Measurements from ENCODE around the gene PPP2R5E.

PPP2R5E gene

GRCh38 chr14:63475761-63476160 is 67.4 kb downstream of the PPP2R5E start:
- H3K27ac Mint-ChIP-seq: no peak overlapping the region
- H3K4me3 Mint-ChIP-seq: no peak overlapping the region
- no peak for ATAC-seq (replicated peaks)
- H3K27me3 Mint-ChIP-seq: no peaks in the 10 kb centered on the region
- H3K9me3 Mint-ChIP-seq: no peaks in the 10 kb centered on the region
- no peaks in the 10 kb centered on the region for H3K36me3 Mint-ChIP-seq (ENCODE audit: insufficient read depth)
- DNase-seq: no peak
- peaks cover 23 to 45% of the 10 kb centered on the region in 2 donors for H3K4me1 Mint-ChIP-seq (ENCODE audit: low read depth in 2 of 2)

- Mint-ChIP-seq H3K9me3 (no peaks in the 10 kb centered on the region), H3K4me3 (no peak overlapping the region), H3K27ac (no peak overlapping the region), H3K27me3 (no peaks in the 10 kb centered on the region), H3K36me3 (ENCODE audit: insufficient read depth) (no peaks in the 10 kb centered on the region), H3K4me1 (ENCODE audit: low read depth in 2 of 2) (peaks cover 21 to 42% of the 10 kb centered on the region in 2 donors)
- no peak for DNase-seq
- ATAC-seq (replicated peaks): no peak
These were observed 68.3 kb downstream of the PPP2R5E start for GRCh38 chr14:63474844-63475243.

DNA sequence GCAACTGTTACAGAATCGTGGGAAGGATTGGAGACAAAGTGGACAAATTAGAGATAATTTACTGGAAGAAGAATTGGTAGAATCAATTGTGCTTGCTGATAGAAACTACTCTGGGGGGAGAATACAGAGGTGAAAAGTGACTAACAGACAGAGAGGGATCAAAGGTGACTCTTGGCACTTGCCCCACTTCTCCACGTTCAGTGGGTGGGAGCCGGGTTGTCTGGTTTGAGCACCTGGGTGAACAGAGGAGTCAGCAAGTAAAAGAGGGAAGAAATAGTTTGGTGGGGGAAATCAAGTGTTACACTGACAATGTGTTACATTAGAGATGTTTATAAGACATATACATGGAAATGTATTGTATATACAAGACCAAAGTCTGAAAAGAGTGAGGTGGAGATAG is 69.1 kb downstream of the PPP2R5E start:
- no peaks in the 10 kb centered on the region for H3K36me3 Mint-ChIP-seq (ENCODE audit: insufficient read depth)
- H3K27me3 Mint-ChIP-seq: no peaks in the 10 kb centered on the region
- ATAC-seq (replicated peaks) (no peak), DNase-seq (no peak)
- H3K27ac Mint-ChIP-seq: no peak overlapping the region
- H3K4me3 Mint-ChIP-seq: no peak overlapping the region
- H3K4me1 Mint-ChIP-seq (ENCODE audit: low read depth in 2 of 2): peaks cover 16 to 36% of the 10 kb centered on the region in 2 donors
- no peaks in the 10 kb centered on the region for H3K9me3 Mint-ChIP-seq

GRCh38 chr14:63472986-63473788 is 70.0 kb downstream of the PPP2R5E start:
- no peak overlapping the region for H3K4me3 Mint-ChIP-seq
- peaks cover 19 to 39% of the 10 kb centered on the region in 2 donors for H3K4me1 Mint-ChIP-seq (ENCODE audit: low read depth in 2 of 2)
- ATAC-seq (replicated peaks) (no peak), DNase-seq (no peak)
- no peaks in the 10 kb centered on the region for H3K36me3 Mint-ChIP-seq (ENCODE audit: insufficient read depth)
- H3K9me3 Mint-ChIP-seq: no peaks in the 10 kb centered on the region
- no peaks in the 10 kb centered on the region for H3K27me3 Mint-ChIP-seq
- H3K27ac Mint-ChIP-seq: no peak overlapping the region

- H3K4me1 Mint-ChIP-seq (ENCODE audit: low read depth in 2 of 2): peaks cover 15 to 29% of the 10 kb centered on the region in 2 donors
- H3K27ac Mint-ChIP-seq: peak overlapping the region; percentile 7 to 90
- H3K36me3 Mint-ChIP-seq (ENCODE audit: insufficient read depth): no peaks in the 10 kb centered on the region
- H3K9me3 Mint-ChIP-seq: no peaks in the 10 kb centered on the region
- H3K27me3 Mint-ChIP-seq: no peaks in the 10 kb centered on the region
- H3K4me3 Mint-ChIP-seq: peak overlapping the region in 1 of 2 donors; percentile 44
- DNase-seq: no peak
- peak; percentile 75 for ATAC-seq (replicated peaks)
These were observed 72.0 kb downstream of the PPP2R5E start for GRCh38 chr14:63470962-63471793.

DNA sequence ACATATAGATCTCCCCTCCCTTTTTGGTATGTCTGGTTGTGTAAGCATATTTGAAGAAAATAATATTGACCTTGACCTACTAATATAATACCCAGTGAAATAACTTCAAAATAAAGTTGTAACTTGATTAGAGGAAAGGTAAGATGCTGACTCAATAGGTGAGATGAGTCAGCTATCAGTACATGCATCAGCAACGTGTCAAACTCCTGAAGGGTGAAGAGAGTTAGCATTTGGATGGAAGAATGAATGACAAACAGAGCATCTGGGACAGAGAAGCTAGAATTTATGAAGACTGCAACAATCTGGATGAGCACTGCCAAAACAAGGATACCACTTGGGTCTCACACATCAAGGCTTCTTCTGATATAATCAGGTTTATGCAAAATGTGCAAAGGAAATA is 74.9 kb downstream of the PPP2R5E start:
- no peaks in the 10 kb centered on the region for H3K36me3 Mint-ChIP-seq (ENCODE audit: insufficient read depth)
- no peak for DNase-seq
- no peak overlapping the region for H3K27ac Mint-ChIP-seq
- H3K4me3 Mint-ChIP-seq: no peak overlapping the region
- no peaks in the 10 kb centered on the region for H3K27me3 Mint-ChIP-seq
- peaks cover 12 to 32% of the 10 kb centered on the region in 2 donors for H3K4me1 Mint-ChIP-seq (ENCODE audit: low read depth in 2 of 2)
- H3K9me3 Mint-ChIP-seq: no peaks in the 10 kb centered on the region
- no peak for ATAC-seq (replicated peaks)

DNA sequence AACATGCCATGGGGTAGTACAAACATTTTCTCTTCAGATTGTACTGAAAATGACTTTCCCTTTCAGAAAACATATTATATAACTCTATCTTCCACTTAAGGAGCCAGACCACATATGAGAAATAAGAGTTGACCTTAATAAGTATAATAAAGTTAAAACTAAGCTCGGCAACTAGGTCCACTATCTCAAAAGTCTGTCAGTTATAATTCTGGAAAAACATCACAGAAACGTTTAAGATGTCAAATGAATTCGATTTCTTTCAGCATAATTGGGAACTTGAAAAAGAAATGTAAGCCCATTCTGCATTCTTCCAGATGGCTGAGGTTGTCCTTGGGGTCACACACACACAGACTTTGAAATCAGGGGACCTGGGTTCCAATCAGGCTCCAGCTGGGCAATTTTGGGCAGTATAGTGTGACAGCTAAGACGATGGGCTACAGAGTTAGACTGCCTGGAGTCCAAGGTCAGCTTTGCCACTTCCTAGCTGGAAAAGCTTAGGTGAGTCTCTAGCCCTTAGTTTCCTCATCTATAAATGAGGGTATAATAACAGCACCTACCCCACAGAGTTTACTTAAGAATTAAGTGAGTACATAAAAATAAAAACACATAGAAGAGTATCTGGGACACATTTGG is 75.6 kb downstream of the PPP2R5E start:
- H3K27ac Mint-ChIP-seq: no peak overlapping the region
- DNase-seq (no peak), ATAC-seq (replicated peaks) (no peak)
- peaks cover 12 to 32% of the 10 kb centered on the region in 2 donors for H3K4me1 Mint-ChIP-seq (ENCODE audit: low read depth in 2 of 2)
- H3K36me3 Mint-ChIP-seq (ENCODE audit: insufficient read depth): no peaks in the 10 kb centered on the region
- H3K9me3 Mint-ChIP-seq: no peaks in the 10 kb centered on the region
- H3K4me3 Mint-ChIP-seq: no peak overlapping the region
- H3K27me3 Mint-ChIP-seq: no peaks in the 10 kb centered on the region

GRCh38 chr14:63465347-63465746 is 77.8 kb downstream of the PPP2R5E start:
- no peak overlapping the region for H3K27ac Mint-ChIP-seq

GRCh38 chr14:63460680-63461369 is 82.4 kb downstream of the PPP2R5E start:
- Mint-ChIP-seq H3K4me1 (ENCODE audit: low read depth in 2 of 2) (peaks cover 17 to 37% of the 10 kb centered on the region in 2 donors), H3K36me3 (ENCODE audit: insufficient read depth) (peaks cover 5% of the 10 kb centered on the region), H3K4me3 (no peak overlapping the region), H3K9me3 (no peaks in the 10 kb centered on the region), H3K27me3 (no peaks in the 10 kb centered on the region), H3K27ac (no peak overlapping the region)
- no peak for ATAC-seq (replicated peaks)
- no peak for DNase-seq

More at GRCh38 chr14:63465347-63465746, 77.8 kb downstream of the PPP2R5E start:
- Mint-ChIP-seq H3K4me3 (no peak overlapping the region), H3K9me3 (no peaks in the 10 kb centered on the region), H3K36me3 (ENCODE audit: insufficient read depth) (peaks cover 5% of the 10 kb centered on the region), H3K4me1 (ENCODE audit: low read depth in 2 of 2) (peaks cover 11 to 31% of the 10 kb centered on the region in 2 donors), H3K27me3 (no peaks in the 10 kb centered on the region)
- no peak for DNase-seq
- ATAC-seq (replicated peaks): no peak

DNA sequence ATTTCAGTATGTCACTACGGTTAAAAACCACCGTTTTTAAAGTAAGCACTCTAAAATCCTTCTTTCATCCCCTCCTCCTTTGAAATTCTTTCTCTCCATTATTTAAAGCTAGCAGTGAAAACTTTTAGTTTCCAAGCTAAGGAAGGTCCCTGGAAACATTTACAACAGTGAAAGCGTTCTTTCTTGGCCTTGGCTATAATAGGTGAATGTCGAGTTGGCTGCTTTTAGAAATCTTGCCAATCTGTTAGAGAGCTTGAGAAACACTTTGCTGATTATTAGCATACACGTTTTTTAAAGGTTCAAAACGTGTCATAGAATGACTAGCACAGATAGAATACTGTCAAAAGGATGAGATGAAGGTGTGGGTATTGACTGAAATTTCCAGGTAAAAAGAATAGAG is 83.4 kb downstream of the PPP2R5E start:
- no peaks in the 10 kb centered on the region for H3K9me3 Mint-ChIP-seq
- H3K27me3 Mint-ChIP-seq: no peaks in the 10 kb centered on the region
- peaks cover 22 to 45% of the 10 kb centered on the region in 2 donors for H3K4me1 Mint-ChIP-seq (ENCODE audit: low read depth in 2 of 2)
- H3K36me3 Mint-ChIP-seq (ENCODE audit: insufficient read depth): peaks cover 5% of the 10 kb centered on the region
- no peak overlapping the region for H3K4me3 Mint-ChIP-seq
- DNase-seq (no peak), ATAC-seq (replicated peaks) (no peak)
- H3K27ac Mint-ChIP-seq: no peak overlapping the region

DNA sequence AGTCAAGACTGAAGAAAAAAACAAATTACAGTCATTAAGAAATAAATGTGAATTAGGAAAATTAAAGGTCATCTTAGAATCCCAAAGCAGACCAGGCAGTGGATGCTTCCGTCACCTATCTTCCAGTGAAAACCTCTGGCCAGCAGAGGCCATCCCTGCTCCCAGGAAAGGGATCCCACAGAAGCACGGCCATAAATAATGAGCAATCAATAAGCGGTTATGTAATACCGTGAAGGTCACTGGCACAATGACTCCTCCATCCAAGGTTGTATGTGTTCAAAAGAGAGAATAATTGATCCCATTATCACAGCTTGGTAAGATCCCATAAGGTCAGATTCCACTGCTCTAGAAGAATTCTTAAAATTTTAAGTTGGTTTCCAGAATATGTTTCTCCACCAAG is 85.7 kb downstream of the PPP2R5E start:
- Mint-ChIP-seq H3K4me1 (ENCODE audit: low read depth in 2 of 2) (peaks cover 25 to 46% of the 10 kb centered on the region in 2 donors), H3K27ac (peak overlapping the region in 1 of 2 donors; percentile 4), H3K9me3 (no peaks in the 10 kb centered on the region), H3K36me3 (ENCODE audit: insufficient read depth) (peaks cover 8% of the 10 kb centered on the region), H3K4me3 (no peak overlapping the region), H3K27me3 (no peaks in the 10 kb centered on the region)
- DNase-seq: no peak
- ATAC-seq (replicated peaks): no peak

DNA sequence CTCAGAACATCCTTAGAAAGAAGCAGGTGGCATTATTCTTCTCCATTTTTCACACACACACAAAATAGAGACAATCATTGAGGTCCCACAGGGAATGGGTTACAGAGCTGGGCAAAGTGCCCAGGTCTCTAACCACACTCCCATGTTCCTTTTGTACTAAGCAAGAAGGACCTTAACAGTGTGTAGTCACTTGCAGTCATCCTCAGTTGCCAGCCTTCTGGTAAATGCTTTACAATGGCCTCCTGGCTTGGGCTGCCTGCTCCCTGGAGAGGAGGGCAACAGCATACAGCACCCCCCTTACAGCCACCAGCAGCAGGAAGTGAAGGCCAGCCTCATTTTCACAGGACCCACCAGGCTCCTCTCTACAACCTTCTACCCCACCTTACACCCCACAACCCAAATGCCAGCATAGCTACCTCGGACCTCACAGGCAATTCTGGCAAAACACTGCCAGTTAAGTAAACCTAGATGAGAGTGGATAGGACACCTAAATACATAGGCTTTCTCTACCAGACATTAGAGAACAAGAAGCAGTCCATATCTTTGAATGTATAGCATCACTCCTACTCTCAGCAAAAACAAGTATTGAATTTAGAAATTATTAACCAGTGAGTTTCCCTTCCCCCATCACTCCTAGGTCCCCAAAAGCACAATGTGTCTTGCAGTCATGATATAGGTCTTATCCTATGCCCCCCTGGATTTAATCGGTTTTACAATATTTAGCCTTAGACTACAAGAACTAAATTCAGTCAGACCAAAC is 88.1 kb downstream of the PPP2R5E start:
- peak overlapping the region; percentile 11 to 47 for H3K27ac Mint-ChIP-seq
- peaks cover 6% of the 10 kb centered on the region for H3K36me3 Mint-ChIP-seq (ENCODE audit: insufficient read depth)
- peaks cover 28 to 46% of the 10 kb centered on the region in 2 donors for H3K4me1 Mint-ChIP-seq (ENCODE audit: low read depth in 2 of 2)
- no peaks in the 10 kb centered on the region for H3K27me3 Mint-ChIP-seq
- H3K4me3 Mint-ChIP-seq: no peak overlapping the region
- no peaks in the 10 kb centered on the region for H3K9me3 Mint-ChIP-seq
- peak; percentile 24 for ATAC-seq (replicated peaks)
- no peak for DNase-seq

Measured in effector memory CD8-positive, alpha-beta T cell (primary cell).